Osteoblast (primary cell): Measurements from ENCODE around the gene KREMEN1. TPM values are rescaled to one million over a fixed set of nuclear protein-coding genes. Genes with fewer than 3 reads are reported as not detected.

ENCODE experiments used
- DNase-seq: peaks from one replicate; pipeline ENCODE4 v3.0.0; 2011; ENCODE audit warnings: low spot score, mixed read lengths; ENCODE audit not compliant: insufficient read length; ENCODE audit errors: missing footprints
- H2AFZ ChIP-seq: 2 replicates; pipeline ENCODE4 v1.6.0; 2011; ENCODE audit warnings: mild to moderate bottlenecking, low read length
- H3K27ac ChIP-seq: 2 replicates; pipeline ENCODE4 v1.5.1; 2011; ENCODE audit warnings: mild to moderate bottlenecking, low read depth, low read length, moderate library complexity
- H3K27me3 ChIP-seq: 2 replicates; pipeline ENCODE4 v1.6.0; 2012; ENCODE audit warnings: mild to moderate bottlenecking, control low read depth, inconsistent platforms, low read length, moderate library complexity; ENCODE audit not compliant: insufficient read depth
- H3K36me3 ChIP-seq: 2 replicates; pipeline ENCODE4 v1.5.1; 2011; ENCODE audit warnings: mild to moderate bottlenecking, low read length, control low read depth, moderate library complexity; ENCODE audit not compliant: insufficient read depth
- H3K4me1 ChIP-seq: 2 replicates; pipeline ENCODE4 v1.5.1; 2011; ENCODE audit warnings: mild to moderate bottlenecking, low read length, control low read depth, moderate library complexity; ENCODE audit not compliant: insufficient read depth
- H3K4me2 ChIP-seq: 2 replicates; pipeline ENCODE4 v1.6.0; 2011; ENCODE audit warnings: mild to moderate bottlenecking, low read length; ENCODE audit not compliant: insufficient read depth
- H3K4me3 ChIP-seq: fragments of 200-600 bp; sonication (generic); 3 replicates; pipeline ENCODE4 v1.5.1; 2012; ENCODE audit warnings: mild to moderate bottlenecking, low read length, inconsistent platforms; ENCODE audit not compliant: insufficient read depth
- H3K79me2 ChIP-seq: 2 replicates; pipeline ENCODE4 v1.6.0; 2012; ENCODE audit warnings: mild to moderate bottlenecking, low read length, control low read depth, inconsistent platforms; ENCODE audit not compliant: insufficient read depth
- H3K9me3 ChIP-seq: 2 replicates; pipeline ENCODE4 v1.5.1; 2011; ENCODE audit warnings: low read depth, low read length, control low read depth
- H4K20me1 ChIP-seq: 2 replicates; pipeline ENCODE4 v1.6.0; 2012; ENCODE audit warnings: mild to moderate bottlenecking, low read length, control low read depth; ENCODE audit not compliant: insufficient read depth
- total RNA-seq: library from RNA; depleted of rRNA; stranded (reverse); fragments of >200 nt; gene quantifications from 2 replicates; pipeline ENCODE4 v1.2.3, GENCODE V29; 2012
- TF ChIP-seq, protein P1 (sequence below): IDR thresholded peaks from 2 replicates; pipeline ENCODE4 v1.5.1; 2011; ENCODE audit warnings: mild to moderate bottlenecking, low read depth, low read length, moderate library complexity; ENCODE audit errors: extremely low read depth

The KREMEN1 gene
- total RNA-seq, 1 donor: 6.5 TPM

DNA sequence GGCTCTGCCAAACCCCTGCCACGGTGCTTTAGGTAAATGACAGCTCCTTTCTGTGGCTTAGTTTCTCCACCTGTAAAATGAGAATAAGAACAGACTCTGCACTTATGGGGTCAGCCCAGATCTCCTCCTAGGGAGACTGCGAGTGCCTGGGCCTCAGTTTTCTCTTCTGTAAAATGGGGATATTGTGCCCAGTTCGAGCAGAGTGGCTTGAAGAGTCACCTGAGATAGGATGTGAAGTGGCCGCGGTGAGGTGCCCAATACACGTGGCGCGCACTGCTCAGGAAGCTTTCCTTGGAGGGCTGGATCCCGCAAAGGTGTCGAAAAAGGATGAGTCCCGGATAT lies 132.4 kb downstream of the KREMEN1 start:
- TF ChIP-seq, protein P1, sequence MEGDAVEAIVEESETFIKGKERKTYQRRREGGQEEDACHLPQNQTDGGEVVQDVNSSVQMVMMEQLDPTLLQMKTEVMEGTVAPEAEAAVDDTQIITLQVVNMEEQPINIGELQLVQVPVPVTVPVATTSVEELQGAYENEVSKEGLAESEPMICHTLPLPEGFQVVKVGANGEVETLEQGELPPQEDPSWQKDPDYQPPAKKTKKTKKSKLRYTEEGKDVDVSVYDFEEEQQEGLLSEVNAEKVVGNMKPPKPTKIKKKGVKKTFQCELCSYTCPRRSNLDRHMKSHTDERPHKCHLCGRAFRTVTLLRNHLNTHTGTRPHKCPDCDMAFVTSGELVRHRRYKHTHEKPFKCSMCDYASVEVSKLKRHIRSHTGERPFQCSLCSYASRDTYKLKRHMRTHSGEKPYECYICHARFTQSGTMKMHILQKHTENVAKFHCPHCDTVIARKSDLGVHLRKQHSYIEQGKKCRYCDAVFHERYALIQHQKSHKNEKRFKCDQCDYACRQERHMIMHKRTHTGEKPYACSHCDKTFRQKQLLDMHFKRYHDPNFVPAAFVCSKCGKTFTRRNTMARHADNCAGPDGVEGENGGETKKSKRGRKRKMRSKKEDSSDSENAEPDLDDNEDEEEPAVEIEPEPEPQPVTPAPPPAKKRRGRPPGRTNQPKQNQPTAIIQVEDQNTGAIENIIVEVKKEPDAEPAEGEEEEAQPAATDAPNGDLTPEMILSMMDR: no peak
- no peaks in the 10 kb centered on the region for H3K36me3 ChIP-seq
- H3K27ac ChIP-seq: no peak overlapping the region
- peaks cover 9% of the 10 kb centered on the region for H3K4me1 ChIP-seq
- peaks cover 31% of the 10 kb centered on the region for H3K27me3 ChIP-seq
- no peaks in the 10 kb centered on the region for H4K20me1 ChIP-seq
- peak overlapping the region; percentile 53 for H3K4me2 ChIP-seq
- no peak overlapping the region for H2AFZ ChIP-seq
- H3K4me3 ChIP-seq: peak overlapping the region; percentile 51
- DNase-seq: no peak
- no peaks in the 10 kb centered on the region for H3K9me3 ChIP-seq
- no peaks in the 10 kb centered on the region for H3K79me2 ChIP-seq

DNA sequence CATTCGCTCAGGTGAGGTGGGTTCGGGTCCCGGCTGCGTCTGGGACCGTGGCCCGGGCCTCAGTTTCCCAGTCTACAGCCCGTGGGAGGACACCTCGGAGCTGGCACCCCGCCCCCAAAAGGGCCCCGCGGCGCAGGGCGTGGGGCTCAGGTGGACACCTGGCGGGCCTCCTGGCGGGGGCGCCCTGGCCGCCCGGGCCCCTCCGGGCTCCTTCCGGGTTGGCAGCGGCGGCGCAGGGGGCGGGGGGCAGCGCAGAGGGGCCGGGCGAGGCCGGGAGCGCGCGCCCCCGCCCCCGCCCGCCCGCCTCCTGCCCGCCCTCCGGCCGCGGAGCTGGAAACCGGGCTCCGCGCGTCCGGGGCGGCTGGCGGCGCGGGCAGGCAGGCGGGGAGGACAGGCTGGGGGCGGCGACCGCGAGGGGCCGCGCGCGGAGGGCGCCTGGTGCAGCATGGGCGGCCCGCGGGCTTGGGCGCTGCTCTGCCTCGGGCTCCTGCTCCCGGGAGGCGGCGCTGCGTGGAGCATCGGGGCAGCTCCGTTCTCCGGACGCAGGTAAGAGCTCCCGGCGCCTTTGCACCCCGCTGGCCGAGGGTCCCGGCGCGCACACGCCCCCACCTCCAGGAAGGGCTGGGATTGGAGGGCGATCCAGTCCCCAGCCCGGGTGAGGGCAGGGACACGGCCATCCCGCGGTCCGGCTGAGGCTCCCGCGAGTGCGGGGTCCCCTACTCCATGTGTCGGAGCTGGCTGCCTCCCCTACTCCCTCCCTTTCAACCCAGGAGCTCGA lies 132.9 kb downstream of the KREMEN1 start, which contains the start of gene EMID1:
Gene EMID1 (plus strand): TSS at position 303 of the 778 bp plus-strand sequence. CDS start 143 bp downstream, at position 446.
- H3K4me1 ChIP-seq: peaks cover 9% of the 10 kb centered on the region
- DNase-seq: peak; percentile 93

DNA sequence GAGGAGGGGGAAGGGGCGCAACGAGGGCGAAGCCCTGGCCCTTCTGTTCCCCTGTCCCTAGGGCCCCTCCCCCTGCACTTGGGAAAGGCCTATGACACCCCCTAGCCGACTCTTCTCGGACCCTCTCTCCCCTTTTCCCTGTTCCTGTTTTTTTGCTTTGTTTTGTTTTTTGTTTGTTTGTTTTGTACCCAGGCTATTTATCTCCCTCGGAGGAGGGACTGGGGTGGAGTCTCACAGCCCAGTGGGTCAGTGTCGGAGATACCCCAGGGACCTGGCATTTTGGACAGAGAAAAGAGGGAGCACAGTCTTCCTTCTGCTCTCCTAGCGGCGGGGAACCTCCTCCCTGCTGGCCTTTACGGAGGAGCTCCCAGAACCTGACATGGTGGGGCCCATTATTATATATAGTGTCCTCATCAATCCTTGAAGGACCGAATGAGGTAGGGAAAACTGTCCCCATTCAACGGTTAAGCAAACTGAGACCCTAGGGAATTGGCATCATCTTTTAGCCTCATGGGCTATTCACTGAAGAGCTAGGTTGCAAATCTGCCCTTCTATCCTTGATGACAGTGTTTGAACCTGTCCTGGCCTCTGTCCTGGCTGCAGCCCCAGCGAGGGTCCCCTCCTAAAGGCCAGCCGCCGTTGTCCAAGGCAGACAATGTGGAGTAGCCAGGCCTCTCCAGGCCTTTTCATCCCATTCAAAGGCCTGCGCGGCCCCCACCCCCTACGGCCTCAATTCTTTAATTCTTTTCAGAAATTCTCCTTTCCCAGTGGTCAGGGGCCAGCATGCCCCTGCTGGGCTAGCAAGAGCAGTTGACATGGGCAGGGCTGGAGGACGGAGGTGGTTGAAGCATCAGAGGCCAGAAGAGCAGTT lies 133.8 kb downstream of the KREMEN1 start:
- no peaks in the 10 kb centered on the region for H4K20me1 ChIP-seq
- TF ChIP-seq, protein P1: no peak
- no peaks in the 10 kb centered on the region for H3K9me3 ChIP-seq
- DNase-seq: peak; percentile 89
- peaks cover 34% of the 10 kb centered on the region for H3K27me3 ChIP-seq
- H3K36me3 ChIP-seq: no peaks in the 10 kb centered on the region
- H3K4me2 ChIP-seq: peak overlapping the region; percentile 77
- no peaks in the 10 kb centered on the region for H3K79me2 ChIP-seq
- H3K4me3 ChIP-seq: peak overlapping the region; percentile 56
- H2AFZ ChIP-seq: peak overlapping the region; percentile 47
- peaks cover 9% of the 10 kb centered on the region for H3K4me1 ChIP-seq
- no peak overlapping the region for H3K27ac ChIP-seq

More for the DNA sequence above, 132.9 kb downstream of the KREMEN1 start, which contains the start of gene EMID1:
- TF ChIP-seq, protein P1: no peak
- Histone ChIP-seq H3K79me2 (no peaks in the 10 kb centered on the region), H3K27ac (no peak within 1 kb of the TSS), H3K36me3 (no peaks in the 10 kb centered on the region), H3K27me3 (peaks cover 31% of the 10 kb centered on the region), H3K9me3 (no peaks in the 10 kb centered on the region), H3K4me2 (peak within 1 kb of the TSS; percentile 77), H3K4me3 (peak within 1 kb of the TSS; percentile 56), H4K20me1 (no peaks in the 10 kb centered on the region), H2AFZ (peak within 1 kb of the TSS; percentile 47)

- TF ChIP-seq, protein P1: no peak
Measured at GRCh38 chr22:29207243-29207550, 134.4 kb downstream of the KREMEN1 start.

More at GRCh38 chr22:29207243-29207550, 134.4 kb downstream of the KREMEN1 start:
- Histone ChIP-seq H4K20me1 (no peaks in the 10 kb centered on the region), H2AFZ (no peak overlapping the region), H3K9me3 (no peaks in the 10 kb centered on the region), H3K27me3 (peaks cover 34% of the 10 kb centered on the region), H3K4me3 (no peak overlapping the region), H3K36me3 (no peaks in the 10 kb centered on the region), H3K4me1 (peaks cover 7% of the 10 kb centered on the region), H3K4me2 (no peak overlapping the region), H3K27ac (no peak overlapping the region), H3K79me2 (no peaks in the 10 kb centered on the region)
- DNase-seq: peak; percentile 77
